ENCODE data around the gene WASL.

- TF ChIP-seq CTCF (IDR thresholded peaks at IDR 0.05; ENCODE audit: low read length) (no peak), EZH2 (IDR thresholded peaks at IDR 0.05; ENCODE audit: borderline replicate concordance, low read length) (no peak)
Measured at GRCh38 chr7:123773481-123773880, 24.7 kb upstream of the WASL start.
